GM18505 (cell line): ENCODE measurements around the gene WDR5.
A peak's percentile ranks its signal among the peaks of the same experiment; 100 is the strongest.

Source experiments
- ATAC-seq: cut with Tn5 transposase; IDR thresholded peaks from one replicate; pipeline ENCODE4 v1.9.1; 2021; ENCODE audit not compliant: unreplicated experiment
- POLR2A ChIP-seq: IDR thresholded peaks from 4 replicates; pipeline ENCODE4 v1.6.1; 2011; ENCODE audit warnings: borderline replicate concordance; ENCODE audit not compliant: insufficient read depth, insufficient read length; ENCODE audit errors: extremely low read depth

WDR5 gene

DNA sequence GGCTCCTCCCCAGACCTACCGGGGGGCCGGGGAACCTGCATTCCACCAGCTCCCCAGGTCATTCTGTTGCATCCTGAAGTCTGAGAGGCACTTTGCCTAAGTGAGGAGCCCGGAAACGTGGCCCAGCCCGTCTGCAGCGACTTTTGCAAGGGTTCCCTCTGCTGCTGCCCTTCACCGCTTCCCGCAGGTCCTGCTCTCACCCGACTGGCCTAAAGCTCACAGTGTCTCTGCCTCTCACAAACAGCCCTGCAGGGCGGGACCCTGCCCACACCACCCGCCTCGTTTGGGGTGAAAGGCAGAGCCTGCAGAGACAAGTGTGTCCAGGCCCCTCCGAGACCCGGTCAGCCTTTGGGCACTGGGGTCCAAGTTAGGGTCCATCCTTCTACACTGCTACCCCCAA, 9.5 kb upstream of the WDR5 start:
- no peak for TF ChIP-seq POLR2A
- no peak for ATAC-seq

DNA sequence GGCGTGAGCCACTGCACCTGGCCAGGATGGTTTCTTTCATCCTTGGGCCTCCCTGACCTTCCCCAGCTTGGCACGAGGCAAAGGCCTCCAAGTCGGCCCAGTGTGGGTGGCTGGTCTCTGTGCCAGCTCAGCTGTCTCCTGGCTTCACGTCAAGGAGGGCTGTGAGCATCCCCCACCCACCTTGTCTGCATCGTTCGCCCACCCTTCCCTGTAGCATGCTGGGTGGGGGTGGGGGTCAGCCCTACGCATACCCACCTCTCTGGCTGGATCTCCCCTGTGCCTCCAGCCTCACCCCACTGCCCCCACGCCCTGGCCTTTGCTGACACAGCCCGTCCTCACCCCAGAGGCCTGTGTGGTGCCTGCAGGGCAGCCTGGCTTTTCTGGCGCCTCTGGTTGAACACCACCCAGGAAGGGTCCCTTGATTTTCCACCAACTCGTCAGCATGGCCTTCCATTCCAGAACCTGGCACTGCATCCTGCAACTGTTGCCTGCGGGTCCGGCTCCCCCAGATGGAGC, 8.8 kb upstream of the WDR5 start:
- no peak for ATAC-seq
- no peak for TF ChIP-seq POLR2A

DNA sequence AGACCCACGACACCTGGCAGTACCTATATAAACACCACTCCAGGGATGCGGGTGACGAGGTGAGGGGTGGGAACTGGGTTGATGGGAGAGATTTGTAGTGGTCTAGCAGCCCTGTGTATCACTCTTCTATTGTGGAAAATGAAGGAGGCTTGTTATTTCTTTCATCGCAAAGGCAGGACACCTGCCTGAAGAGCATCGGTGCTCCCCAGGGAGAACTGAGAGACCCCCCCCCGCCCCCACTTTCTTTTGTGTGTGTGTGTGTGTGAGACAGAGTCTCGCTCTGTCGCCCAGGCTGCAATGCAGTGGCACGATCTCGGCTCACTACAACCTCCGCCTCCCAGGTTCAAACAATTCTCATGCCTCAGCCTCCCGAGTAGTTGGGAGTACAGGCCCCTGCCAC, 8.3 kb upstream of the WDR5 start:
- TF ChIP-seq POLR2A: no peak
- no peak for ATAC-seq

DNA sequence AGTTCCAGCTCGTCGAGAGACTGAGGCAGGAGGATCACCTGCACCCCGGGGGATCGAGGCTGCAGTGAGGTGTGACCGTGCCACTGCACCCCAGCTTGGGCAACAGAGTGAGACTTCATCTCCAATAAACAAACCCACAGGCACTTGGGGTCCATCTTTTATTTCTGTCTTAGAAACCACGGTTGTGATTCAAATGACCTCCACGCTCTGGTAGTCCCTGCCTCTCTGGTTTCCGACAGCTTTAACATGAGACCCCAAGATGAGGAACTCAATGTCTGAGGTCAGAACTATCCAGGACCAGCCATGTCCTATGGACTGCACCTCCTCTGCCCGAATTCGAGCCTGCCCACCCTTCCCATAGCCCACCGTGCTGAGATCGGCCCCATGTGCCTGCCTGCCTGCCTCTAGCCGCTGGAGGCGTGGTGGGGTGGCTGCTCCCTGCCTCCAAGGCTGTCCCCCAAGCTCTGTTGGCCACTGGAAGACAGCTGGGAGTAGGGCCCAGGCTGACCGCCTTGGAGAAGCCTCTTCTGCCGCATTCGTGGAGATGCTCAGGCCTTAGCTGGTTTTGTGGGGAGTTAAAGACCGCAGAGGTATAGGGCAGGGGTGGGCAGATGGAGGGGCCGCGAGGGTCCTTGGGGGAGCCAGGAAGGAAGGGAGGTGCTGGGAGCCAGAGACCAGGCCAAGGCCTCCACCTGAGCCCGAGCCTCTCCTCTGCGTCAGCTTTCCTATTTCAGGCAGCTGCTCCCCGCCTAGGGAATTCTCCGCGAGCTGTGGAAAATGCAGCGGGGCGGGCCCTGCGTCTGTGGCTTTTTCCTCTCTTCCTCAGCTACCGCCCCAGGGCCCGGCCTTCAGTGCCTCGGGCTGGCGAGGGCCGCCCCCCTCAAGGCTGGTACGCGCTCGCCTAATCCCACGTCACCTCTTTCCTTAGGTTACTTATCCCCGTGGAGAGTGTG, 6.9 kb upstream of the WDR5 start:
- ATAC-seq: no peak
- TF ChIP-seq POLR2A: no peak

DNA sequence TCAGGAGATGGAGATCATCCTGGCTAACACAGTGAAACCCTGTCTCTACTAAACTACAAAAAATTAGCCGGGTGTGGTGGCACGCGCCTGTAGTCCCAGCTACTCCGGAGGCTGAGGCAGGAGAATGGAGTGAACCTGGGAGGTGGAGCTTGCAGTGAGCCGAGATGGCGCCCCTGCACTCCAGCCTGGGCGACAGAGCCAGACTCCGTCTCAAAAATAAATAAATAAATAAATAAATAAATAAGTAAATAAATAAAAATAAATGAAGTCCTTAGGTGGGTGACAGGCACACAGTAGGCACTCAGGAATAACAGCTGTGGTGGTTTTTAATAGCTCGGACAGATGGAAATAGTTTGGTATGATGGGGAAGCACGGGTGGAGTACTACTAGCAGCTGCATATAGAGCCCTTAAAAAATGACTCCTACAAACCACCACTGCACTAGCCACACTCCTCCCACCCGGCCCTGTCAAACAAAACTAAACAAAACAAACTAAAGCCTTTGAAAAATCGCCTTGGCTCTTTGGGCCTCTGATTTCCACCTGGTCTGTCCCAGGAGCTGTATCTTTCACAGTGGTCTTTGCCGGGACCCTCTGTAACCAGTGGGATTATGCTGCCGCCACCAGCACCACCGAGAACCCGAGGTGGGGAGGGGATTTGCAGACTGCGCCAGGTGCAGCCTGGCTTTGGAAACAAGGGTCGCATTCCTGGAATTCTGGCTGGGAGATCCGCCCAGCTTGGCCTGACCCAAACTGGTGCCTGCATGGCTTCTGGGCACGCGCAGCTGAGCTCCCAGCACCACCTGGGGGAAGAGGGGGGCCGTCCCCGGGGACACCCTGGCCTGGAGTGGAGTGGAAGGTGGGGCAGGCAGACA, 5.1 kb upstream of the WDR5 start:
- no peak for ATAC-seq
- TF ChIP-seq POLR2A: no peak

DNA sequence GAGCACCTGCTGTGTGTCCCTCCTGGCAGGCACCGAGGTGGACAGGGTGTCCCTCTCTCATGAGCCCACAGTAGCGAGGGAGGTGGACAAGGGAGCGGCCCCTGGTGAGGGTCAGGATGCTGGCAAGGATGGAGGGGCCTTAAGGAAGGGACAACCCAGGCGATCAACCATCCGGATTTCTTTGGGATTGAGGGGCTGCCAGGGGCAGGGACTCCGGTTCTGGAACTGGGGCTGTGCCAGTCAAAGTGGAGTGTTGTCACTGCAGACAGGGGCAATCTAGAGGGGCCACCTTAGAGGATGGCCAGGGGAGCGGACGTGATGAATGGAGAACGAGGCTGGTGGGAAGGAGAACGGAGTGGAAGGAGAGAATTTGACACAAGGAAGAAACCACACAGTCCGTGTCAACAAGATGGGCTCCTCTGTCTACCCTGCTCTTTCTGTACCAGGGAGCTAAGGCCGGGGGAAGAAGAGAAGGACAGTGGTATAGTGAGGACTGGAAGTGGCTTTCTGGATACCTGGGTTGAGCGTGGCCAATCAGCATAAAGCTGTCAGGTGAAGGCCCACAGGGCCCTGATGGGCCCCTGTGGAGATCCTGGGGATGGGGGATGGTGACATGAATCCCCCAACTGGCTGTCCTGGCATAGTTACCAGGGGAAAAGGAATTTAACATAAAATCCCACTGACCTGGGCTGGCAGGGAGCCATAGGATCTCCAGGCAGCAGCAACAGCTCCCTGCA, 4.2 kb upstream of the WDR5 start:
- no peak for TF ChIP-seq POLR2A
- ATAC-seq: no peak

DNA sequence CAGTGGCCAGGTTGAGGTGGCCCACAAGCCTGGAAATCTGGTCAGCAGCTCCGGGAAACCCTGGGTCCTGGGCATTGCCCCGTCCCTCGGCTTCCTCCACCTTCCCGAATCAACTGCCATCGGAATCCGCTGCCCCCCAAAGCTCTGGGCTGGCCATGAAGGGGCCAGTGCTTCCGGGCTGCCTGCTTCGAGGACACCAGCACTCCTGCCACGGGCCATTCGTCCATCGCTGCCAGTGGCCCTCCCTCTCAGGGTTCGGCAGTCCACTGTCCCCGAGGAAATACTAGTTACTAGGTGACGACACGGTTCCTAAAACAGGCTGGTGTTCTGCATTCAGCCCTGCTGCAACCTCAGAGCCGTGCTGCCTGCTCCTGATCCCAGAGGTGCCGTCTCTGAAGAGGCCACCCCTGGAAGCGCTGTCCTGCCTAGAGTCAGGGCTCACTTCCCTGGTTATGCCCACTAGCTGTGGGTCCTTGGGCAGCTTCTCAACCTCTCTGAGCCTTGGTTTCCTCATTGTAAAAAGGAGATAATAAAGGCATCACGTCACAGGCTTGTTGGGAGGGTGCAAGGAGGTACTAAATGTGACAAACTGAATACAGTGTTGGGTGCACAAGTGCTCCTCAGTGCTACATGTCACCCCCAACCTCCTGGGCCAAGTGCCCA, 3.5 kb upstream of the WDR5 start:
- TF ChIP-seq POLR2A: no peak
- no peak for ATAC-seq

DNA sequence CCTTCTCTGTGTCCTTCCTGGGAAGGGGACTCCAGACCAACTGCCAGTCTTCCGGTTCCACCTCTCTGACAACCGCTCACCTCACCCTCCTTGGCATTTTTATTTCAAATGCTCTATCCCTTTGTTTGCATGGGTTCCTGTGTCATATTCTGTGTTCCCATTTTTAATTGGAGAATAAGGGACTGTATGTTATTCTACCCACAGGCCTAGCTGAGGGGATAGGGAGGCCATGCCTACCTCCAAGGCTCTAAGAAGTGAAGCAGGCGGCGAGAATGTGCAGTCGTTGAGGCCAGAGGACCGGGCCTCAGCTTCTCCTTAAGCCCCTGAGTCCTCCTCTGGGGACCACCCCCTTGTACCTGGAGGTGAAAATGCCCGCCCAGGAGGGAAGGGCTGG, 936 bp upstream of the WDR5 start:
- no peak for TF ChIP-seq POLR2A
- ATAC-seq: no peak

DNA sequence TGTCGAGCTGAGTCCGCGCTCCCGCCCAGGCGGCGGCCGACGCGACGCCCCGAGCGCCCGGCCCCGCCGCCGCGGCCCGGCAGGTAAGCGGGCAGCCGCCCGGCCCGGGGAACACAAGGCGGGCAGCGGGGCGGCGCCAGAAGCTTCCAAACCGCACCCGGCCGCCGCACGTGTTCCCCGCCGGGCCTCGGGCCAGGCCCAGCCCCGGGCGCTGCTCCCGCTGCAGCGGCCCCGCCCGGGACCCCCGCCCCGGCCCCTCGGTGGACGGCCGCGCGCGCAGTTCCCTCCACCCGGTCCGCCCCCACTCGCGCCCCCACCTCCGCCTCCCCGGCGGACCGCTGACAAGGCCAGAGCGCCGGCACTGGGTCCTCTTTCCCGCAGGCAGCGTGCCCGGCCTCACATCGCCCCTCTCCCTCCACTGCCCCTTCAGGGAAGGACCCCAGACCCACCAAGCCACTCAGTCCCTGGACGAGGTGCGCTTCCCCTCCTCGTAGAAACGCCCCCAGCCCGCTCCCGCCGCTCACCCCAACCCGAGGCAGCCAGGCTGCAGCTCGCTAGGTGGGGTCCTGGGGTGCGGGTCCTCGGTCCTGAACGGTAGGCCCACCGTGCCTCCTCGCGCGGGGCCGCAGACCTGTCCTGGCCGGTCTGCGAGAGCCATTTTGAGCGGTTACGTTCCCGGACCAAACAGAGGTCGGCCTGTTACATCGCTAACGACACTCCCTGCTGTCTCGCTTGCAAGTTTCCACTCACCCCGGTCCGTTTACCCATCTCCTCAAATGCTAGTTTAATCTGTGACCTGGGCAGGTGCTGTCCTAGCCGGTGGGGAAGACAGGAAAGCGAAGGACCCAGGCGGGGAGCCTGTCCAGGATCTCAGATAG, 475 bp downstream of the WDR5 start:
- ATAC-seq: peak; percentile 17
- peak; percentile 52 for TF ChIP-seq POLR2A

DNA sequence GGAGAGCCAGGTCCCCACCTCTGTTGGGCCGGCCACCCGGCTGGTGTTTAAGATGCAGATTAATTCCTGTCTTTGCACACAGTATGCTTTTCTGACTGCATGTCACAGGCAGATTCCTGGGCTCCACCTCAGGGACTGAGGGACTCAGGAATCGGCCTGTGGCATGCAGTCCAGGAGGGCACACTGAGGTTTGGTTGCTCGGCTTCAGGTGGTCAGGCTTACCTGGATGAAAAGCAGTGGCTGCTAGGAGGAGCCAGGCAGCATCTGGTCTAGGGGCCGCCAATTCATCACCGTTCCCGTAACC, 1.1 kb downstream of the WDR5 start:
- no peak for TF ChIP-seq POLR2A
- ATAC-seq: no peak

DNA sequence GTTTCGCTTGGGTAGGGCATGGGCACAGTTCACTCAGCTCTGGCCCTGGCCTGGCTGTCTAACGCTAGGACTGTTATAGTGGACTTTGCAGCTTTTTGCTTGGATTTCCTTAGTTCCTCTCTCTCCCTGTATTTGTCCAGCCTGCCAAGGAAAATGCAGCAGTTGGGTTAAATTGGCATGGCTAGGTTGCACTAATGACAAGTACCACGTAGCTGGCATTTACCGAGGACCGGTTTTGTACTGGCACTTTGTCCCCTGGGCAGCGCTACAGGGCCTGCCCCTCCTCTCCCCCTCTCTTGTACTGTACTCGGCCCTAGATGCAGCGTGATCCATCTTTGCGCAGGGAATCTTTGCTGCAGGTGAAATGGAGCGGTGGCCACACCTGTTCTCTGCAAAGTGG, 2.4 kb downstream of the WDR5 start:
- ATAC-seq: no peak
- TF ChIP-seq POLR2A: no peak

DNA sequence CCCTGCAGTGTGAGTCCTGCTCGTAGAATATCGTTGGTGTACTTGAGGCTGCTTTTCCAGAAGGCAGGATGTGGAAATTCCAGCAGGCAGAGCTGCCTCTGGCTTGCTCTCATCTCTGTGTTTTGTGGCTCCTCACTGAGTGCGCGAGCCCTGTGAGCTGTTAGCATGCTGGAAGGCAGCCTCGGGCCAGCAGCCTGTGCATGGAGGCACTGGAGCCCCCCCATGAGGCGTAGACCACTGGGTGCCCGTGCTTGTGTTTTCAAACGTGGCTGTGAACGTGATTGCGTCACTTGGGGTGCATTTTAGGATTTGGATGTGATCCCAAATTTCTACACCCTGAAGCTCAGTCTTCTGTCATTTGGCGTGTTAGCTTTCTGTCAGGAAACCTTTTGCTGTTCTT, 3.2 kb downstream of the WDR5 start:
- no peak for ATAC-seq
- no peak for TF ChIP-seq POLR2A

DNA sequence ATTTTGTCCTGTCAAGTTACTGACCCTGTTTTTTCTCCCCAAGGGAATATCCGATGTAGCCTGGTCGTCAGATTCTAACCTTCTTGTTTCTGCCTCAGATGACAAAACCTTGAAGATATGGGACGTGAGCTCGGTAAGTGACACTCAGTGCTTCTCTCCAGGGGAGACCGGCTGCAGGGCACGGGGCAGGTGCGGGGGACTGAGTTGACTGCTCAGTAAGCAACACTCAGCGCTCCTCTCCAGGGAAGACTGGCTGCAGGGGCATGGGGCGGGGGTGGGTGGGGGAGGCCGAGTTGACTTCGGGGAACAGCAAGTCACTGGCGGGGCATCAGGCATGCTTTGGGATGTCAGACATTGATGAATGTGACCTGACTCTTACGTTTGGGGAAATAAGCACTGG, 6.0 kb downstream of the WDR5 start:
- no peak for TF ChIP-seq POLR2A
- no peak for ATAC-seq

DNA sequence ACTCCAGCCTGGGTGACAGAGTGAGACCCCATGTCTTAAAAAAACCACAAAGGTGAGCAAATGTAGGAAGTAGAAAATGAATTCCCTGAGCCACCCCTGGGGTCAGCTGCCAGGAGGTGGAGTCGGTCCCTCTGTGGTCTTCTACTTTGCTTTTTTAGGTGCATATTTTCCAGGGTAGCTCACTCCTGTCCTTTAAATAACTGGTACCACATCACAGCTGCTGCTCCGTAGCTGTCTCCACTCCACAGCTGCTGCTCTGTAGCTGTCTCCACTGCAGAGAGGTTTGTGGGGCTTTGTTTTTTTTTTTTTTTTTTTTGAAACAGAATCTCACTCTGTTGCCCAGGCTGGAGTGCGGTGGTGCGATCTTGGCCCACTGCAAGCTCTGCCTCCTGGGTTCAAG, 8.9 kb downstream of the WDR5 start:
- no peak for TF ChIP-seq POLR2A
- ATAC-seq: no peak
